Upper lobe of right lung (tissue), 1 donor: Measurements from ENCODE around the gene BRWD1. TPM values are rescaled to one million over a fixed set of nuclear protein-coding genes. Genes with fewer than 3 reads are reported as not detected.

ENCODE experiments used
- ATAC-seq: fragments of 200-7000 bp; cut with Tn5 transposase; one replicate; pipeline ENCODE4 v1.9.1; 2020; ENCODE audit warnings: mild to moderate bottlenecking, moderate library complexity
- DNase-seq: peaks from one replicate; pipeline ENCODE4 v3.0.0-alpha.2; 2020
- H3K27ac ChIP-seq: fragments of 200-600 bp; one replicate; pipeline ENCODE4 v1.8.0; 2022
- H3K27me3 ChIP-seq: fragments of 200-600 bp; one replicate; pipeline ENCODE4 v1.8.0; 2022; ENCODE audit warnings: mild to moderate bottlenecking
- H3K36me3 ChIP-seq: fragments of 200-600 bp; one replicate; pipeline ENCODE4 v1.8.0; 2022
- H3K4me1 ChIP-seq: fragments of 200-600 bp; one replicate; pipeline ENCODE4 v1.8.0; 2022
- H3K4me3 ChIP-seq: fragments of 200-600 bp; one replicate; pipeline ENCODE4 v1.8.0; 2022; ENCODE audit warnings: mild to moderate bottlenecking
- H3K9me3 ChIP-seq: fragments of 200-600 bp; one replicate; pipeline ENCODE4 v1.8.0; 2022
- CTCF ChIP-seq: fragments of 200-600 bp; IDR thresholded peaks from one replicate; pipeline ENCODE4 v1.8.0; 2022; ENCODE audit warnings: antibody characterized with exemption
- intact Hi-C: fragments of 100-400 bp; cut with DNase I; formaldehyde crosslinking; loops from one replicate; pipeline ENCODE4 v1.11.0; 2022
- total RNA-seq: library from RNA; stranded (reverse); fragmentation: NEBNext Ultra II Directional; extraction: Animal tissue kit (Norgen Biotek cat#: 25700); gene quantifications from one replicate; pipeline ENCODE4 v1.2.1, GENCODE V29; 2021
- donor health status: DM: no; HTN: yes; CAD: no; lungs with severe emphysema.

BRWD1 gene
- total RNA-seq, 1 donor from 2014 or later, result 40.5 TPM

- H3K36me3 ChIP-seq, result no peaks in the 10 kb centered on the region
- no peak overlapping the region for H3K4me3 ChIP-seq
- H3K4me1 ChIP-seq, result no peaks in the 10 kb centered on the region
- DNase-seq (no peak), ATAC-seq (no peak)
- no peaks in the 10 kb centered on the region for H3K9me3 ChIP-seq
- TF ChIP-seq CTCF, result no peak
- intact Hi-C loops, result no loop called here
- H3K27ac ChIP-seq, result no peak overlapping the region
- no peaks in the 10 kb centered on the region for H3K27me3 ChIP-seq
Measured at GRCh38 chr21:39153842-39154241, 159.6 kb downstream of the BRWD1 start.

DNA sequence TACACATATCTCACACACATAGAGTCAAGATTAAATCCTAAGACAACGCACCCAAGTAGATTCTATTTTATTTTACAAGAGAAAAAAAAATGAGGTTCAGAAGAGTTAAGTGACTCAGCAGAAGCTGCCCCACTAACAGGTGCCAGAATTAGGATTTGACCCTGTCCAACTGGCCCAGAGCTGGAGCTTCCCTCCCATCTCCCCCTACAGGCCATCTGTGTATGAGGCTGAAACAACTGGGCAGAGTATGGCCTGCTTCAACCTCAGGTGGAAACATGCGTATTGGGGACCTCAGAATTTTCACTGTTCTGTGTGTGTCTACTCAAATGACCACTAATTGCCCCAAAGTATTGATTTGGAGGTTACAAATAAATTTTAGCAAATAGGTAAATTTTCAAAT is 160.1 kb downstream of the BRWD1 start:
- ATAC-seq (peak; percentile 59), DNase-seq (no peak)
- no peaks in the 10 kb centered on the region for H3K27me3 ChIP-seq
- TF ChIP-seq CTCF, result peak; percentile 32
- no peaks in the 10 kb centered on the region for H3K36me3 ChIP-seq
- H3K27ac ChIP-seq, result no peak overlapping the region
- H3K4me1 ChIP-seq, result no peaks in the 10 kb centered on the region
- H3K9me3 ChIP-seq, result no peaks in the 10 kb centered on the region
- intact Hi-C loops, result no loop called here
- H3K4me3 ChIP-seq, result no peak overlapping the region

DNA sequence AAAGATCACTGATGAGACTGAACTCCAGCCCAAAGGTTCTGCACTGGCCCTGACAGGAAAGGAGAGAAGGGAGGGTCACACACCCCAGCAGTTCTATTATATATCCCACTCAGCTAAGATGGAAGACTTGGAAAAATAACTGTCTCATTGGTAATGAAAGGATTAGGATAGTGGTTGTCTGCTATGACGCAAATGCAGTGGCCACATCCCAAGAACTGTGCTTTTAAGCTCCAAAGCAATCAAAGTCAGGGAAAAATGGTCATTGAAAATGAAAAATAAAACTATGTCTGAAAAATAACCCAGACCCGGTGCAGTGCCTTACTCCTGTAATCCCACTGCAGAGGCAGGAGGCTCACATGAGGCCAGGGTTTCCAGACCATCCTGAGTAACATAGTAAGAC is 161.2 kb downstream of the BRWD1 start:
- H3K4me1 ChIP-seq, result no peaks in the 10 kb centered on the region
- ATAC-seq, result no peak
- no peak overlapping the region for H3K27ac ChIP-seq
- H3K36me3 ChIP-seq, result no peaks in the 10 kb centered on the region
- no peaks in the 10 kb centered on the region for H3K9me3 ChIP-seq
- DNase-seq, result no peak
- no peaks in the 10 kb centered on the region for H3K27me3 ChIP-seq
- no peak overlapping the region for H3K4me3 ChIP-seq
- TF ChIP-seq CTCF, result no peak
- intact Hi-C loops, result no loop called here

GRCh38 chr21:39150877-39151276 is 162.6 kb downstream of the BRWD1 start:
- no peak for TF ChIP-seq CTCF
- no peaks in the 10 kb centered on the region for H3K4me1 ChIP-seq
- no peak overlapping the region for H3K27ac ChIP-seq
- DNase-seq, result no peak
- no peaks in the 10 kb centered on the region for H3K36me3 ChIP-seq
- H3K9me3 ChIP-seq, result no peaks in the 10 kb centered on the region
- ATAC-seq, result no peak
- H3K4me3 ChIP-seq, result no peak overlapping the region
- intact Hi-C loops, result no loop called here
- H3K27me3 ChIP-seq, result no peaks in the 10 kb centered on the region

- H3K4me3 ChIP-seq, result no peak overlapping the region
- TF ChIP-seq CTCF, result no peak
- no peaks in the 10 kb centered on the region for H3K9me3 ChIP-seq
- intact Hi-C loops, result no loop called here
- H3K27me3 ChIP-seq, result no peaks in the 10 kb centered on the region
- no peaks in the 10 kb centered on the region for H3K36me3 ChIP-seq
- DNase-seq (no peak), ATAC-seq (no peak)
- no peak overlapping the region for H3K27ac ChIP-seq
- H3K4me1 ChIP-seq, result no peaks in the 10 kb centered on the region
Measured at GRCh38 chr21:39150316-39150715, 163.1 kb downstream of the BRWD1 start.

DNA sequence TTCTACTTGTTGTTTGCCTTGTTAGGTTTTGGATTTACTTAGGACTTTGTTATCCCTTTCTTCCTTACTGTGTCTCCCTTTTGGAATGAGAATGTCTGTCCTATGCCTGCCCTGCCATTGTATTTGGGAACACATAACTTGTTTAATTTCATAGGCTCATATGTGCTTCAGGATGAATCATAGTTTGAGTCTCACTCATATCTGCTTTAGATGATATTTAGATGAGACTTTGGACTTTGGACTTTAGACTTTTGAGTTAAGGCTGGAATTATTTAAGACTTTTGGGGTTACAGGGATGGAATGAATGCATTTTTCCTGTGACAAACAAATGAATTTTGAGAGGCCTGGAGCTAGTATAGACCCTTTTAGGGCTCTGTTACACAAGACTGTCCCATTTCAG is 163.6 kb downstream of the BRWD1 start:
- H3K4me3 ChIP-seq, result no peak overlapping the region
- no peaks in the 10 kb centered on the region for H3K9me3 ChIP-seq
- no peak for TF ChIP-seq CTCF
- H3K27ac ChIP-seq, result no peak overlapping the region
- intact Hi-C loops, result loop anchor here (10.0 kb wide), 1 partner anchor 645 kb away; no protein-coding TSS in a partner anchor
- no peaks in the 10 kb centered on the region for H3K36me3 ChIP-seq
- H3K27me3 ChIP-seq, result no peaks in the 10 kb centered on the region
- DNase-seq (no peak), ATAC-seq (no peak)
- H3K4me1 ChIP-seq, result no peaks in the 10 kb centered on the region
